WTC11 (cell line): Measurements from ENCODE around the gene PCNX1. TPM values are rescaled to one million over a fixed set of nuclear protein-coding genes. Genes with fewer than 3 reads are reported as not detected.

Experiments
- ATAC-seq: fragments of 200-7000 bp; cut with Tn5 transposase; 2 replicates; pipeline ENCODE4 v1.10.0; 2021; ENCODE audit warnings: mild to moderate bottlenecking, moderate library complexity
- CTCF ChIA-PET: fragments of 300-600 bp; sonication (Branson Sonifier 250); formaldehyde crosslinking; loops from one replicate; lab custom pipeline; 2021; ENCODE audit warnings: antibody characterized with exemption; lab: Charles Lee
- POLR2A ChIA-PET: fragments of 350-600 bp; sonication (Branson Sonifier 250); formaldehyde crosslinking; loops from one replicate; lab custom pipeline; 2021; ENCODE audit warnings: antibody characterized with exemption; lab: Charles Lee
- DNase-seq: peaks from one replicate; pipeline ENCODE4 v3.0.0; 2021; ENCODE audit warnings: low spot score
- H3K27ac Mint-ChIP-seq: 2 replicates; pipeline ENCODE4 v1.8.0; 2021; ENCODE audit warnings: mixed read lengths
- H3K27me3 Mint-ChIP-seq: 2 replicates; pipeline ENCODE4 v1.8.0; 2021; ENCODE audit warnings: low read depth, mild to moderate bottlenecking, moderate library complexity, mixed read lengths
- H3K36me3 Mint-ChIP-seq: 2 replicates; pipeline ENCODE4 v1.8.0; 2021; ENCODE audit warnings: mixed read lengths
- H3K4me1 Mint-ChIP-seq: 2 replicates; pipeline ENCODE4 v1.8.0; 2022; ENCODE audit warnings: mixed read lengths
- H3K4me3 Mint-ChIP-seq: 2 replicates; pipeline ENCODE4 v1.8.0; 2021; ENCODE audit warnings: mild to moderate bottlenecking, moderate library complexity, mixed read lengths
- H3K9me3 Mint-ChIP-seq: 2 replicates; pipeline ENCODE4 v1.8.0; 2021; ENCODE audit warnings: mixed read lengths
- ARID4B ChIP-seq: sonication (generic); formaldehyde crosslinking; IDR thresholded peaks from 2 replicates; pipeline ENCODE4 v1.8.0; 2023; ENCODE audit warnings: missing genetic modification reagents, mild to moderate bottlenecking, borderline replicate concordance
- ATF1 ChIP-seq: sonication (generic); formaldehyde crosslinking; IDR thresholded peaks from 2 replicates; pipeline ENCODE4 v1.8.1; 2023; ENCODE audit warnings: mild to moderate bottlenecking, moderate library complexity, missing genetic modification reagents
- ATF6 ChIP-seq: sonication (generic); formaldehyde crosslinking; IDR thresholded peaks from 2 replicates; pipeline ENCODE4 v1.8.1; 2023; ENCODE audit warnings: mild to moderate bottlenecking, missing genetic modification reagents
- E2F4 ChIP-seq: sonication (generic); formaldehyde crosslinking; IDR thresholded peaks from 2 replicates; pipeline ENCODE4 v1.8.1; 2022; ENCODE audit warnings: low read depth, mild to moderate bottlenecking, moderate library complexity, missing genetic modification reagents, borderline replicate concordance
- ELF4 ChIP-seq: sonication (generic); formaldehyde crosslinking; IDR thresholded peaks from 2 replicates; pipeline ENCODE4 v1.8.1; 2022; ENCODE audit warnings: low read depth, mild to moderate bottlenecking, moderate library complexity, missing genetic modification reagents
- EMX1 ChIP-seq: fragments of 250-450 bp; sonication (Bioruptor Pico); IDR thresholded peaks from 2 replicates; pipeline ENCODE4 v1.8.0; 2021; ENCODE audit warnings: mild to moderate bottlenecking
- ESRRA ChIP-seq: sonication (generic); formaldehyde crosslinking; IDR thresholded peaks from 2 replicates; pipeline ENCODE4 v1.8.1; 2022; ENCODE audit warnings: mild to moderate bottlenecking, missing genetic modification reagents, borderline replicate concordance
- ETV6 ChIP-seq: sonication (generic); formaldehyde crosslinking; IDR thresholded peaks from 2 replicates; pipeline ENCODE4 v1.8.1; 2022; ENCODE audit warnings: mild to moderate bottlenecking, missing genetic modification reagents
- FOXK1 ChIP-seq: sonication (generic); formaldehyde crosslinking; IDR thresholded peaks from 2 replicates; pipeline ENCODE4 v1.8.0; 2022; ENCODE audit warnings: mild to moderate bottlenecking, moderate library complexity, missing genetic modification reagents
- GTF2I ChIP-seq: fragments of 250-450 bp; sonication (Bioruptor Pico); conservative IDR thresholded peaks from 2 replicates; pipeline ENCODE4 v1.4.0; 2021; ENCODE audit warnings: mild to moderate bottlenecking
- MAX ChIP-seq: sonication (generic); formaldehyde crosslinking; IDR thresholded peaks from 2 replicates; pipeline ENCODE4 v1.8.0; 2022; ENCODE audit warnings: mild to moderate bottlenecking, missing genetic modification reagents
- NFATC4 ChIP-seq: fragments of 250-450 bp; sonication (Bioruptor Pico); IDR thresholded peaks from 2 replicates; pipeline ENCODE4 v1.9.0; 2021; ENCODE audit warnings: mild to moderate bottlenecking
- NR2C2 ChIP-seq: sonication (generic); formaldehyde crosslinking; IDR thresholded peaks from 2 replicates; pipeline ENCODE4 v1.8.0; 2022; ENCODE audit warnings: mild to moderate bottlenecking, missing genetic modification reagents
- RORB ChIP-seq: fragments of 250-450 bp; sonication (Bioruptor Pico); IDR thresholded peaks from 2 replicates; pipeline ENCODE4 v1.9.0; 2021; ENCODE audit warnings: mild to moderate bottlenecking
- SMAD3 ChIP-seq: sonication (generic); formaldehyde crosslinking; IDR thresholded peaks from 2 replicates; pipeline ENCODE4 v1.8.0; 2022; ENCODE audit warnings: missing genetic modification reagents, mild to moderate bottlenecking, borderline replicate concordance
- ZNF121 ChIP-seq: sonication (generic); formaldehyde crosslinking; IDR thresholded peaks from 2 replicates; pipeline ENCODE4 v1.8.0; 2023; ENCODE audit warnings: missing genetic modification reagents
- ZNF317 ChIP-seq: sonication (generic); formaldehyde crosslinking; IDR thresholded peaks from 2 replicates; pipeline ENCODE4 v1.8.1; 2023; ENCODE audit warnings: low read depth, mild to moderate bottlenecking, moderate library complexity, missing genetic modification reagents, borderline replicate concordance
- total RNA-seq: library from RNA; stranded (reverse); gene quantifications from 3 replicates; pipeline ENCODE4 v1.2.3, GENCODE V29; 2021
- TF ChIP-seq, protein P1 (sequence below): sonication (generic); formaldehyde crosslinking; IDR thresholded peaks from 2 replicates; pipeline ENCODE4 v1.8.0; 2022; ENCODE audit warnings: mild to moderate bottlenecking, missing genetic modification reagents
- TF ChIP-seq, protein P2 (sequence below): sonication (generic); formaldehyde crosslinking; conservative IDR thresholded peaks from 2 replicates; pipeline ENCODE4 v1.8.1; 2023; ENCODE audit warnings: mild to moderate bottlenecking, low read depth, missing genetic modification reagents, moderate library complexity

Gene PCNX1
- total RNA-seq, 1 experiment from 2014 or later = 46.4 TPM

DNA sequence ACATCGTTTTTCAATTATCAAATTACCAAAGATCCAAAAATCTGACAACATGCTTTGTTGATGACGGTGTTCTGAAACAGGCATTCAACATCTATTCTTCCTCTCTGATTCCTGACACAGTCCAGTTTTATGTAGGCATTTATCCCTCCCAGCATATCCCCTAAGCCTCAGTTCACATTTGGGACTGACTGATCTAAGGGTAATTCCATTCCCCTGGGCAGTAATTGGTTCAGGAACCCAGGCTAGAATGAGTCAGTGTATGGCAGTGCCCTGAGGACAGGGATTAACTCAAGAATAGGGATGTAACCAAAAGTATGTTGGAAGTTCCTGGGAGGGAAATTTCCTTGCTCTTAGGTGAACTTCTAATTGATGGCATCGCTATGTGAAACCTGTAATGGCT is 10.3 kb upstream of the PCNX1 start:
- Mint-ChIP-seq H3K9me3 (peaks cover 5% of the 10 kb centered on the region), H3K36me3 (no peaks in the 10 kb centered on the region), H3K4me1 (peaks cover 6% of the 10 kb centered on the region; the same call in 1 of the 2 replicates), H3K27ac (no peak overlapping the region), H3K4me3 (no peak overlapping the region), H3K27me3 (no peaks in the 10 kb centered on the region; the same call in 1 of the 2 replicates)
- no peak for ATAC-seq
- no peak for TF ChIP-seq ZNF317
- no peak for TF ChIP-seq FOXK1 (CRISPR knock-in tag)
- no peak for TF ChIP-seq NR2C2
- no peak for TF ChIP-seq ZNF121 (CRISPR knock-in tag)
- no peak for TF ChIP-seq ETV6
- TF ChIP-seq ESRRA (CRISPR knock-in tag) = no peak
- no peak for TF ChIP-seq RORB (CRISPR knock-in tag)
- TF ChIP-seq, protein P1, sequence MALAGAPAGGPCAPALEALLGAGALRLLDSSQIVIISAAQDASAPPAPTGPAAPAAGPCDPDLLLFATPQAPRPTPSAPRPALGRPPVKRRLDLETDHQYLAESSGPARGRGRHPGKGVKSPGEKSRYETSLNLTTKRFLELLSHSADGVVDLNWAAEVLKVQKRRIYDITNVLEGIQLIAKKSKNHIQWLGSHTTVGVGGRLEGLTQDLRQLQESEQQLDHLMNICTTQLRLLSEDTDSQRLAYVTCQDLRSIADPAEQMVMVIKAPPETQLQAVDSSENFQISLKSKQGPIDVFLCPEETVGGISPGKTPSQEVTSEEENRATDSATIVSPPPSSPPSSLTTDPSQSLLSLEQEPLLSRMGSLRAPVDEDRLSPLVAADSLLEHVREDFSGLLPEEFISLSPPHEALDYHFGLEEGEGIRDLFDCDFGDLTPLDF (CRISPR knock-in tag) = no peak
- TF ChIP-seq MAX = no peak
- TF ChIP-seq, protein P2, sequence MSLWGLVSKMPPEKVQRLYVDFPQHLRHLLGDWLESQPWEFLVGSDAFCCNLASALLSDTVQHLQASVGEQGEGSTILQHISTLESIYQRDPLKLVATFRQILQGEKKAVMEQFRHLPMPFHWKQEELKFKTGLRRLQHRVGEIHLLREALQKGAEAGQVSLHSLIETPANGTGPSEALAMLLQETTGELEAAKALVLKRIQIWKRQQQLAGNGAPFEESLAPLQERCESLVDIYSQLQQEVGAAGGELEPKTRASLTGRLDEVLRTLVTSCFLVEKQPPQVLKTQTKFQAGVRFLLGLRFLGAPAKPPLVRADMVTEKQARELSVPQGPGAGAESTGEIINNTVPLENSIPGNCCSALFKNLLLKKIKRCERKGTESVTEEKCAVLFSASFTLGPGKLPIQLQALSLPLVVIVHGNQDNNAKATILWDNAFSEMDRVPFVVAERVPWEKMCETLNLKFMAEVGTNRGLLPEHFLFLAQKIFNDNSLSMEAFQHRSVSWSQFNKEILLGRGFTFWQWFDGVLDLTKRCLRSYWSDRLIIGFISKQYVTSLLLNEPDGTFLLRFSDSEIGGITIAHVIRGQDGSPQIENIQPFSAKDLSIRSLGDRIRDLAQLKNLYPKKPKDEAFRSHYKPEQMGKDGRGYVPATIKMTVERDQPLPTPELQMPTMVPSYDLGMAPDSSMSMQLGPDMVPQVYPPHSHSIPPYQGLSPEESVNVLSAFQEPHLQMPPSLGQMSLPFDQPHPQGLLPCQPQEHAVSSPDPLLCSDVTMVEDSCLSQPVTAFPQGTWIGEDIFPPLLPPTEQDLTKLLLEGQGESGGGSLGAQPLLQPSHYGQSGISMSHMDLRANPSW (CRISPR knock-in tag) = no peak
- no peak for TF ChIP-seq EMX1 (CRISPR knock-in tag)
- TF ChIP-seq ARID4B (CRISPR knock-in tag) = no peak
- TF ChIP-seq ATF1 (CRISPR knock-in tag) = no peak
- no peak for TF ChIP-seq NFATC4 (CRISPR knock-in tag)
- TF ChIP-seq GTF2I (CRISPR knock-in tag) = no peak
- TF ChIP-seq ATF6 = no peak
- no peak for TF ChIP-seq ELF4 (CRISPR knock-in tag)
- ChIA-PET POLR2A (no interaction called here), CTCF (no interaction called here)
- DNase-seq = no peak

- no peaks in the 10 kb centered on the region for H3K27me3 Mint-ChIP-seq
- peaks cover 6% of the 10 kb centered on the region; the same call in 1 of the 2 replicates for H3K4me1 Mint-ChIP-seq
- H3K27ac Mint-ChIP-seq = no peak overlapping the region
- H3K36me3 Mint-ChIP-seq = no peaks in the 10 kb centered on the region
- CTCF ChIA-PET = no interaction called here
- POLR2A ChIA-PET = no interaction called here
- H3K9me3 Mint-ChIP-seq = peaks cover 5% of the 10 kb centered on the region
- TF ChIP-seq SMAD3 (CRISPR knock-in tag) (no peak), E2F4 (CRISPR knock-in tag) (no peak), RORB (CRISPR knock-in tag) (no peak)
- TF ChIP-seq, all 79 proteins: peak for 0
- no peak for DNase-seq
- ATAC-seq = no peak
- H3K4me3 Mint-ChIP-seq = no peak overlapping the region
Observed at GRCh38 chr14:70897464-70897863, 9.8 kb upstream of the PCNX1 start.
